Small intestine (tissue), 7 donors: Measurements from ENCODE around the gene NPFFR2. TPM values are rescaled to one million over a fixed set of nuclear protein-coding genes. Genes with fewer than 3 reads are reported as not detected.
"Not testable (repeated sequence)": the region's sequence is repeated elsewhere in the genome, so short reads cannot be mapped to it uniquely, and the experiment has no call there.

Source experiments
- DNase-seq, 2 donors: peaks; one replicate each; pipeline versions ENCODE4 v3.0.0 to v3.0.0-alpha.2; 2013
- FAIRE-seq: peaks from 2 replicates; lab custom pipeline; 2012; peaks lifted over from hg19 to GRCh38; lab: Jason Lieb, UNC
- H3K27ac ChIP-seq, 3 donors: one replicate each; pipeline ENCODE4 v1.5.1; 2013; ENCODE audit warnings: low read length in 2 of 3, mild to moderate bottlenecking in 2 of 3, control low read depth in 1 of 3, inconsistent platforms in 1 of 3, low read depth in 1 of 3, moderate library complexity in 1 of 3
- H3K27me3 ChIP-seq, 3 donors: one replicate each; pipeline ENCODE4 v1.6.1; 2013; ENCODE audit warnings: low read length in 3 of 3, inconsistent platforms in 1 of 3; ENCODE audit not compliant: control insufficient read depth in 3 of 3, insufficient read depth in 3 of 3
- H3K36me3 ChIP-seq, 3 donors: one replicate each; pipeline ENCODE4 v1.6.1; 2013; ENCODE audit warnings: low read length in 3 of 3, inconsistent platforms in 1 of 3, low read depth in 1 of 3, mild to moderate bottlenecking in 1 of 3, moderate library complexity in 1 of 3; ENCODE audit not compliant: control insufficient read depth in 3 of 3, insufficient read depth in 2 of 3
- H3K4me1 ChIP-seq, 3 donors: one replicate each; pipeline ENCODE4 v1.6.1; 2013; ENCODE audit warnings: low read length in 2 of 3, inconsistent platforms in 1 of 3, low read depth in 1 of 3, mild to moderate bottlenecking in 1 of 3, moderate library complexity in 1 of 3; ENCODE audit not compliant: control insufficient read depth in 3 of 3, insufficient read depth in 2 of 3
- H3K4me3 ChIP-seq, 3 donors: one replicate each; pipeline ENCODE4 v1.5.1; 2013; ENCODE audit warnings: low read length in 3 of 3, control low read depth in 1 of 3, inconsistent platforms in 1 of 3, low read depth in 1 of 3, mild to moderate bottlenecking in 1 of 3, moderate library complexity in 1 of 3
- H3K9me3 ChIP-seq, 2 donors: one replicate each; pipeline ENCODE4 v1.6.1; 2013; ENCODE audit warnings: low read depth in 1 of 2, low read length in 1 of 2; ENCODE audit not compliant: control insufficient read depth in 2 of 2, insufficient read depth in 1 of 2
- WGBS, 3 donors: extraction: QIAGEN DNeasy Blood & Tissue Kit; methylation state at CpG; one replicate each; pipeline ENCODE4 v1.1.7; 2013; 5-methylcytosine and 5-hydroxymethylcytosine counted together
- polyA plus RNA-seq, 4 donors: library from polyadenylated mRNA; stranded (reverse) in 3 of 4; unstranded in 1 of 4; fragments of 200-250 nt in 3 of 4; fragments of 120-200 nt in 1 of 4; gene quantifications; one replicate each; pipeline versions ENCODE4 v1.2.1 to v1.2.3, GENCODE V29; 2013
- donor health status: healthy with polysubstance abuse.
- donor health status: control.
- donor health status: control.
- donor health status: Bipolar disorder and iron deficiency.
- donor health status: healthy.

The NPFFR2 gene
- polyA plus RNA-seq, 4 donors, result 0.04 TPM; not detected in 3

DNA sequence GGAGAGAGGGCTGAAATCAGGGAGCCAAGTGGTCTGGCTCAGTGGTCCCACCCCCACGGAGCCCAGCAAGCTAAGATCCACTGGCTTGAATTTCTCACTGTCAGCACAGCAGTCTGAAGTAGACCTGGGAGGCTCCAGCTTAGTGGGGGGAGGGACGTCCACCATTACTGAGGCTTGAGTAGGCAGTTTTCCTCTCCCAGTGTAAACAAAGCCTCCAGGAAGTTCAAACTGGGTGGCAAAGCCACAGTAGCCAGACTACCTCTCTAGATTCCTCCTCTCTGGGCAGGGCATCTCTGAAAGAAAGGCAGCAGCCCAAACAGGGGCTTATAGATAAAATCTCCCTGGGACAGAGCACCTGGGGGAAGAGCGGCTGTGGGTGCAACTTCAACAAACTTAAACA, 88.1 kb downstream of the NPFFR2 start:
- DNase-seq (no peak), FAIRE-seq (no peak)
- no peaks in the 10 kb centered on the region for H3K36me3 ChIP-seq
- H3K9me3 ChIP-seq, result no peaks in the 10 kb centered on the region
- no peak overlapping the region for H3K27ac ChIP-seq
- no peaks in the 10 kb centered on the region for H3K4me1 ChIP-seq
- no peaks in the 10 kb centered on the region for H3K27me3 ChIP-seq
- no peak overlapping the region for H3K4me3 ChIP-seq
- WGBS, 3 donors, result 35 to 49% (median 46%) methylated on average over 3 of the region's 3 CpGs

GRCh38 chr4:72128741-72129140, 96.9 kb downstream of the NPFFR2 start:
- no peaks in the 10 kb centered on the region for H3K27me3 ChIP-seq
- no peak overlapping the region for H3K4me3 ChIP-seq
- FAIRE-seq (no peak), DNase-seq (no peak)
- no peaks in the 10 kb centered on the region for H3K4me1 ChIP-seq
- no peak overlapping the region for H3K27ac ChIP-seq
- H3K36me3 ChIP-seq, result no peaks in the 10 kb centered on the region
- H3K9me3 ChIP-seq, result no peaks in the 10 kb centered on the region

GRCh38 chr4:72136429-72136828, 104.6 kb downstream of the NPFFR2 start:
- 81 to 89% (median 86%) methylated on average over 6 of the region's 6 CpGs for WGBS, 3 donors
- FAIRE-seq, result no peak
- DNase-seq, result no peak

GRCh38 chr4:72139997-72140396, 108.2 kb downstream of the NPFFR2 start:
- not testable (repeated sequence) for H3K4me3 ChIP-seq, FAIRE-seq, H3K9me3 ChIP-seq, DNase-seq, H3K27ac ChIP-seq, H3K27me3 ChIP-seq, H3K36me3 ChIP-seq, H3K4me1 ChIP-seq
- WGBS, 3 donors, result 54 to 57% (median 55%) methylated on average over 2 of the region's 2 CpGs

More at GRCh38 chr4:72136429-72136828, 104.6 kb downstream of the NPFFR2 start:
- H3K27me3 ChIP-seq, result no peaks in the 10 kb centered on the region
- H3K4me3 ChIP-seq, result no peak overlapping the region
- H3K27ac ChIP-seq, result no peak overlapping the region
- H3K4me1 ChIP-seq, result no peaks in the 10 kb centered on the region
- H3K9me3 ChIP-seq, result no peaks in the 10 kb centered on the region
- H3K36me3 ChIP-seq, result no peaks in the 10 kb centered on the region

DNA sequence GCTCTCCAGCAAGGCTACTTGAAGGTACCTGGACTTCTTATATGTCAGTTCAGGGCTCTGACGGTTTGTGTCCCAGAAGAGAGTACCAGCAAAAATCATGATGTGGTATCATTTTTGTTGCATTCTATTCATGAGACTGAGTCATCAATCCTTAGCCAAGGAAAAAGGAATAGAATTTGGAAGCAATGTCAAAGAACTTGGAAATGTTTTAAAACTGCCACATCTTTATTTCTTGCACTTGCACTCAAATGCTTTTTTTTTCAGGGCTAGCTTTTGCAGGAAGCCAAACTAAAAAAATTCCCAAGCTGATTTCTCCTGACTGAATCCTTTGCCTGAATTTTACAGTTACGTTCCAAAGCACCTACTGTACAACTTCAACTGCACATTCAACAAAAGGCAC, 112.4 kb downstream of the NPFFR2 start:
- no peaks in the 10 kb centered on the region for H3K27me3 ChIP-seq
- WGBS, 3 donors, result 70 to 72% (median 72%) methylated on average over 2 of the region's 2 CpGs
- FAIRE-seq, result no peak
- DNase-seq, result no peak
- no peak overlapping the region for H3K27ac ChIP-seq
- H3K36me3 ChIP-seq, result no peaks in the 10 kb centered on the region
- no peaks in the 10 kb centered on the region for H3K4me1 ChIP-seq
- no peak overlapping the region for H3K4me3 ChIP-seq
- no peaks in the 10 kb centered on the region for H3K9me3 ChIP-seq

DNA sequence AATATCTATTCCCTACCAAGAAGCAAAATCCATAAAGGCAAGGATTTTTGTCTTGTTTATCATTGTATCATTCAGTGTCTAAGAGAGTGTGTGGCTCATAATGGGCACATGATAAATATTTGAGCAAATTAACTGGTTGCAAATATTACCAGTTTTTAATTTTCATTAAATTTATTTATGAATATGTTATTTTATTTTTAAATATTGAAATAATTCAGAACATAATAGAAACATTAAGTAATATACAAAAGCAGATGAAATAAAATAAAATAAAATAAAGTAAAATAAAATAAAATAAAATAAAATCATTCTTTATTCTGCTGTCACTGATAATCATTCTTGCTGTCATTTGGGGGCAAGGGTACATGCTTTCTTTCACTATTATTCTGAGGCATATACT, 120.9 kb downstream of the NPFFR2 start:
- H3K4me1 ChIP-seq, result no peaks in the 10 kb centered on the region
- H3K27me3 ChIP-seq, result no peaks in the 10 kb centered on the region
- DNase-seq, result no peak
- no peaks in the 10 kb centered on the region for H3K36me3 ChIP-seq
- no peak overlapping the region for H3K27ac ChIP-seq
- no peak overlapping the region for H3K4me3 ChIP-seq
- H3K9me3 ChIP-seq, result no peaks in the 10 kb centered on the region
- FAIRE-seq, result peak; percentile 30

GRCh38 chr4:72153634-72154033, 121.8 kb downstream of the NPFFR2 start:
- H3K4me3 ChIP-seq, H3K9me3 ChIP-seq, H3K4me1 ChIP-seq, H3K27me3 ChIP-seq, H3K27ac ChIP-seq, DNase-seq, H3K36me3 ChIP-seq, FAIRE-seq: not testable (repeated sequence)
- WGBS, 3 donors, result 49 to 63% (median 52%) methylated on average over 7 to 8 of the region's 8 CpGs

DNA sequence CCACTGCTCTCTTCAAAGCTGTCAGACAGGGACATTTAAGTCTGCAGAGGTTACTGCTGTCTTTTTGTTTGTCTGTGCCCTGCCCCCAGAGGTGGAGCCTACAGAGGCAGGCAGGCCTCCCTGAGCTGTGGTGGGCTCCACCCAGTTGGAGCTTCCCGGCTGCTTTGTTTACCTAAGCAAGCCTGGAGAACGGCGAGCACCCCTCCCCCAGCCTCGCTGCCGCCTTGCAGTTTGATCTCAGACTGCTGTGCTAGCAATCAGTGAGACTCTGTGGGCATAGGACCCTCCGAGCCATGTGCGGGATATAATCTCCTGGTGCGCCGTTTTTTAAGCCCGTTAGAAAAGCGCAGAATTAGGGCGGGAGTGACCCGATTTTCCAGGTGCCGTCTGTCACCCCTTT, 137.5 kb downstream of the NPFFR2 start:
- H3K9me3 ChIP-seq, H3K4me1 ChIP-seq, H3K27ac ChIP-seq, H3K4me3 ChIP-seq, DNase-seq, FAIRE-seq, H3K36me3 ChIP-seq, H3K27me3 ChIP-seq: not testable (repeated sequence)
- 85 to 88% (median 87%) methylated on average over 12 to 14 of the region's 14 CpGs for WGBS, 3 donors

DNA sequence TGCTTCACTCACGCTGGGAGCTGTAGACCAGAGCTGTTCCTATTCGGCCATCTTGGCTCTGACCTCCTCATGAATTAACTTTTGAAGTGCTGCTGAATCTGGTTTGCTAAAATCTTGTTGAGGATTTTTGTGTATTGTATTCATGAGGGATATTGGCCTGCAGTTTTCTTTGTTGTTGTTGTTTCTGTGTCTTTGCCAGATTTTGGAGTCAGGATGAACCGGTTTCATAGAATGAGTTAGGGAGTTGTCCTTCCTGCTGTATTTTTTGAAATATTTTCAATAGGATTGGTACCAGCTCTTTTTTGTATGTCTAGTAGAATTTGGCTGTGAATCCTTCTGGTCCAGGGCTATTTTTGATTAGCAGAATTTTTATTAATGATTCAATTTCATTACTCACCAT, 138.1 kb downstream of the NPFFR2 start:
- peaks cover 0 to 4% of the 10 kb centered on the region in 2 donors for H3K9me3 ChIP-seq
- H3K4me3 ChIP-seq, result no peak overlapping the region
- H3K36me3 ChIP-seq, result no peaks in the 10 kb centered on the region
- DNase-seq, result no peak
- H3K27me3 ChIP-seq, result no peaks in the 10 kb centered on the region
- no peaks in the 10 kb centered on the region for H3K4me1 ChIP-seq
- no peak overlapping the region for H3K27ac ChIP-seq
- FAIRE-seq, result no peak
- 89 to 94% (median 92%) methylated on average over 3 of the region's 3 CpGs for WGBS, 3 donors
